Heart right ventricle (tissue), 16 donors: Measurements from ENCODE around the gene C11orf21. TPM values are rescaled to one million over a fixed set of nuclear protein-coding genes. Genes with fewer than 3 reads are reported as not detected.

Experiments
- ATAC-seq, 8 donors: fragments of 200-7000 bp; cut with Tn5 transposase; one replicate each; pipeline ENCODE4 v1.9.1; 2020; ENCODE audit warnings: mild to moderate bottlenecking in 8 of 8, moderate library complexity in 8 of 8, moderate number of reproducible peaks in 1 of 8
- DNase-seq, 2 donors: peaks; one replicate each; pipeline ENCODE4 v3.0.0-alpha.2; 2020
- H3K27ac ChIP-seq, 10 donors: fragments of 200-600 bp; sonication (generic) in 2 of 10; one replicate each; pipeline versions ENCODE4 v1.5.0 to v1.8.0; 2020 to 2022; ENCODE audit warnings: mild to moderate bottlenecking in 3 of 10
- H3K27me3 ChIP-seq, 7 donors: fragments of 200-600 bp; one replicate each; pipeline ENCODE4 v1.8.0; 2021 to 2022; ENCODE audit warnings: mild to moderate bottlenecking in 2 of 7
- H3K36me3 ChIP-seq, 9 donors: fragments of 200-600 bp; sonication (generic) in 1 of 9; one replicate each; pipeline versions ENCODE4 v1.5.0 to v1.8.0; 2020 to 2022; ENCODE audit warnings: mild to moderate bottlenecking in 2 of 9
- H3K4me1 ChIP-seq, 9 donors: fragments of 200-600 bp; sonication (generic) in 1 of 9; one replicate each; pipeline versions ENCODE4 v1.5.0 to v1.8.0; 2020 to 2022; ENCODE audit warnings: mild to moderate bottlenecking in 4 of 9
- H3K4me3 ChIP-seq, 10 donors: fragments of 200-600 bp; sonication (generic) in 2 of 10; one replicate each; pipeline versions ENCODE4 v1.5.0 to v1.8.0; 2020 to 2022; ENCODE audit warnings: mild to moderate bottlenecking in 7 of 10, moderate library complexity in 2 of 10
- H3K9me3 ChIP-seq, 11 donors: fragments of 200-600 bp in 10 of 11; sonication (generic) in 2 of 11; one replicate each; pipeline versions ENCODE4 v1.5.0 to v1.8.0; 2013 to 2022; ENCODE audit warnings: mild to moderate bottlenecking in 2 of 11, control low read depth in 1 of 11, moderate library complexity in 1 of 11
- CTCF ChIP-seq, 9 donors: fragments of 200-600 bp; sonication (generic) in 2 of 9; IDR thresholded peaks; one replicate each; pipeline versions ENCODE4 v1.5.0 to v1.8.0; 2021 to 2022; ENCODE audit warnings: antibody characterized with exemption in 9 of 9, mild to moderate bottlenecking in 5 of 9, moderate library complexity in 1 of 9
- WGBS, 2 donors: extraction: QIAGEN DNeasy Blood & Tissue Kit; methylation state at CpG; one replicate each; pipeline ENCODE4 v1.1.7; 2013; ENCODE audit warnings: inconsistent platforms in 1 of 2; 5-methylcytosine and 5-hydroxymethylcytosine counted together
- intact Hi-C, 10 donors: fragments of 100-400 bp; cut with DNase I; formaldehyde crosslinking; loops; one replicate each; pipeline versions ENCODE4 v1.11.1 to v1.14.2; 2022
- polyA plus RNA-seq, 2 donors: library from polyadenylated mRNA; stranded (reverse); fragments of 200-250 nt; gene quantifications; one replicate each; pipeline ENCODE4 v1.2.3, GENCODE V29; 2013
- total RNA-seq, 10 donors: library from RNA; stranded (reverse); fragmentation: NEBNext Ultra II Directional in 3 of 10; extraction: Animal tissue kit (Norgen Biotek cat#: 25700) in 3 of 10; gene quantifications; one replicate each; pipeline versions ENCODE4 v1.2.1 to v1.2.4, GENCODE V29; 2021 to 2023
- donor health status: Arrhythmogenic right ventricular cardiomyopathy.
- donor health status: ischemic (EF 13 %, LVEDD 7.1; RV severe dilation, severe dysfunction).
- donor health status: healthy with polysubstance abuse.
- donor health status: DM: no; HTN: yes; CAD: no.
- donor health status: DM: no; HTN: no; CAD: no.
- donor health status: ischemic (EF 25% LVEDD 6.9; RV normal size, moderate dysfunction).
- donor health status: ischemic (EF 25% LVEDD 5.7; RV mildly dilated, moderate dysfunction).
- donor health status: healthy.
- donor health status: DM: yes; HTN: yes; CAD: no.
- donor health status: Ischemic cardiomyopathy.
- donor health status: ischemic (EF 35%, LVEDD 5.7; RV mildly dilated, moderate dysfunction).
- donor health status: nonischemic (EF 11% LVEDD 7.7; RV severe dilation, severe dysfunction).
- donor health status: DM: yes; HTN: yes; CAD: no.
- donor health status: PGD.
- donor health status: ischemic (EF 29% LVEDD 5.4; RV normal size, mild dysfunction).
- donor health status: nonischemic (EF 23%, LVEDD 6.1; RV moderate dilation, normal function).

Gene C11orf21
- total and polyA plus RNA-seq, 12 donors: 2.6 to 73.4 (median 31.1) TPM

- H3K36me3 ChIP-seq: no peaks in the 10 kb centered on the region
- no peak overlapping the region for H3K4me3 ChIP-seq
- no peaks in the 10 kb centered on the region for H3K27me3 ChIP-seq
- TF ChIP-seq CTCF (IDR thresholded peaks at IDR 0.05): no peak
- peaks cover 23 to 62% (median 43%) of the 10 kb centered on the region in 9 donors for H3K4me1 ChIP-seq
- DNase-seq (no peak), ATAC-seq (no peak)
- no peaks in the 10 kb centered on the region for H3K9me3 ChIP-seq
- intact Hi-C loops: loop anchor here in 3 of 10 donors (5.0 kb wide), 3 partner anchors 66 to 91 kb away; partner anchors contain the start of genes CD81 (in 1 of the 3) and TSSC4 (in 1 of the 3)
- peak overlapping the region in 1 of 10 donors; percentile 83 for H3K27ac ChIP-seq
- 81 to 91% methylated on average over 16 of the region's 16 CpGs for WGBS, 2 donors
Measured at GRCh38 chr11:2310786-2311352, 9.2 kb upstream of the C11orf21 start.

- TF ChIP-seq CTCF (IDR thresholded peaks at IDR 0.05): no peak
- Histone ChIP-seq H3K27ac (no peak overlapping the region), H3K4me3 (no peak overlapping the region), H3K36me3 (no peaks in the 10 kb centered on the region), H3K27me3 (no peaks in the 10 kb centered on the region), H3K9me3 (no peaks in the 10 kb centered on the region), H3K4me1 (peaks cover 26 to 62% (median 45%) of the 10 kb centered on the region in 9 donors)
- 82 to 86% methylated on average over 16 of the region's 16 CpGs for WGBS, 2 donors
- ATAC-seq (no peak), DNase-seq (no peak)
- intact Hi-C loops: loop anchor here in 3 of 10 donors (5.0 kb wide), 3 partner anchors 67 to 92 kb away; partner anchors contain the start of genes CD81 (in 1 of the 3) and TSSC4 (in 1 of the 3)
Measured at GRCh38 chr11:2310073-2310785, 8.5 kb upstream of the C11orf21 start.

- no peak for TF ChIP-seq CTCF (IDR thresholded peaks at IDR 0.05)
- Histone ChIP-seq H3K36me3 (no peaks in the 10 kb centered on the region), H3K27me3 (no peaks in the 10 kb centered on the region), H3K4me1 (peaks cover 26 to 63% (median 46%) of the 10 kb centered on the region in 9 donors), H3K27ac (no peak overlapping the region), H3K9me3 (no peaks in the 10 kb centered on the region), H3K4me3 (no peak overlapping the region)
- intact Hi-C loops: loop anchor here (5.0 to 10.0 kb wide), 13 partner anchors 65 to 585 kb away; partner anchors contain the start of genes TSSC4 (in 4 of the 10), CD81 (in 3 of the 10) and CDKN1C (in 1 of the 10)
- WGBS, 2 donors: 74 to 83% methylated on average over 19 of the region's 19 CpGs
- ATAC-seq (no peak), DNase-seq (no peak)
Measured at GRCh38 chr11:2309251-2310072, 7.7 kb upstream of the C11orf21 start.

- intact Hi-C loops: loop anchor here (5.0 to 10.0 kb wide), 12 partner anchors 66 to 586 kb away; partner anchors contain the start of genes TSSC4 (in 3 of the 10), CD81 (in 2 of the 10) and CDKN1C (in 1 of the 10)
- Histone ChIP-seq H3K4me3 (no peak overlapping the region), H3K9me3 (no peaks in the 10 kb centered on the region), H3K36me3 (no peaks in the 10 kb centered on the region), H3K4me1 (peaks cover 20 to 63% (median 46%) of the 10 kb centered on the region in 9 donors), H3K27me3 (no peaks in the 10 kb centered on the region), H3K27ac (no peak overlapping the region)
- ATAC-seq (no peak), DNase-seq (no peak)
- TF ChIP-seq CTCF (IDR thresholded peaks at IDR 0.05): no peak
- WGBS, 2 donors: 79 to 97% methylated on average over 7 of the region's 7 CpGs
Measured at GRCh38 chr11:2308713-2309112, 7.0 kb upstream of the C11orf21 start.
